HG03095 (cell line): ENCODE measurements around the gene P2RX7.

Source experiments
- ATAC-seq: cut with Tn5 transposase; IDR thresholded peaks from one replicate; pipeline ENCODE4 v1.9.1; 2021; ENCODE audit warnings: moderate library complexity; ENCODE audit not compliant: unreplicated experiment

P2RX7 gene

DNA sequence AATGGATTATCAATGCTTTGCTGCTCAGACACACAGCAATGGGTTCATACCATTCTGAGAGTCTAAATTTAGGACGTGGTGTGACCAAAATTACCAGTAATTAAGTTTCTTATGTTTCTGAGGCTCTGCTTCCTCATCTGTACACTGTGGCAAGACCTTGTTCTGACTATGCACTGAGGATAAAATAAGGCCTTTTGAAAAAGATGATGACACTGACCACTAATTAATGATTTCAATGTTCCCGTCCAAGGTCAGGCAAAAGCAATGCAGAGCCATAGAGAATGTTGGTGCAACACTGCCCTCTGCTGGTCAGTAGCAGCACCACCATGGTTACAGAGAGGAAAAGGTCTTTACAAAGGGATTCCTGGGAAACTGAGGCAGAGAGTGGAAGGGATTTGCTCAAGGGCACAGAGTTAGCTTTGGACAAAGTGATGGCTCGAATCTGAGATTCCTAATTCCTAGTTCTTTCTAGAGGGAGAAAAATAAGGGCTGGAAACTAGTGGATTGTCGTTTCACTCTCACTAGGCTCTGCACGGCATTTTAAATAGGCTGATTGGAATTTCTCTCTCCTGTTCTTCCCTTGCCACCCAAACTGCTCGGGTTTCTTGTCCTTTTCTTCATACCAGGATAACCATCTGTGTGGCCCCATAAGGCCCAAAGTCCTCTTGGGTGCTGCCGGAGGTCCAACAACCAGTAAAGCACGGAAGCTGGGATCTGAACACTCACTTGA lies 22.3 kb upstream of the P2RX7 start:
- peak; percentile 73 for ATAC-seq

DNA sequence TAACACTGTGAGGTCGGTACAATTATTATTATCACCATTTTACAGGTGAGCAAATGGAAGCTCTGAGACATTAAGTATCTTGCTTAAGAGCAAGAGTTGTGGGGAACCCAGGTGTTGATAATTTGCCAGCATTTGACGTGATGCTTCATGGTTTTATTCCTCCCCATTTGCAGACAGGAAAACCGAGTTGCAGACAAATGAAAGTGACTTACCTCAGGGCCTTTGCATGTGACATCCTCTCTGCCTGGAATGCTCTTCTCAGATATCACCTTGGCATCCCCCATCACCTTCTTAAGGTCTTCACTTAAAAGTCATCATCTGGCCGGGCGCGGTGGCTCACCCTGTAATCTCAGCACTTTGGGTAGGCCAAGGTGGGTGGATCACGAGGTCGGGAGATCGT lies 21.0 kb upstream of the P2RX7 start:
- ATAC-seq, result no peak

DNA sequence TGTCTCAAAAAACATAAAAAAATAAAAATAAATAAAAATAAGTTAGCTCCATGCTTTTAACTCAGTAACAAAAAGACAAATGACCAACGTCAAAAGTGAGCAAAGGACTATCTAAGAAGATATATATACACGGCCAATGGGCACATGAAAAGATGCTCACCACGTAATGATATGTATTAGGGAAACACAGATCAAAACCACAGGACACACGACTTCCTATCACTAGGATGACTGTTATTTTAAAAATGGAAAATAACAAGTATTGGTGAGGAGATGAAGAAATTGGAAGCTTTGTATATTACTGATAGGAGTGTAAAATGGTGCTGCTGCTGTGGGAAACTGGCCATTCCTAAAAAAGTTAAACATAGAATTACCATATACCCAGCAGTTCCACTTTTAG lies 20.2 kb upstream of the P2RX7 start:
- no peak for ATAC-seq

DNA sequence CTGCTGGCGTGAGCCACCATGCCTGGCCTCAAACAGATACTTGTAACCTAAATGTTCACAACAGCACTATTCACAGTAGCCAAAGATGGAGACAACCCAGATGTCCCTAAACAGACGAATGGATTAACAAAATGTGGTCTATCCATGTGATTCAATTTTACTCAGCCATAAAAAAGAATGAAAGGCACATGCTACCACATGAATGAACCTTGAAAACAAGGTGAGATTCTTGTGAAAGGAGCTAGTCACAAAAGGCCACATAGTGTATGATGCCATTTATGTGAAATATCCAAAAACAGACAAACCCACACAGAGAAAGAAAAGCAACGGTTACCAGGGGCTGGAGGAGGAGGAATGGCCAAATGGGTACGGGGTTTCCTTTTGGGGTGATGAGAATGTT lies 19.6 kb upstream of the P2RX7 start:
- ATAC-seq, result no peak

DNA sequence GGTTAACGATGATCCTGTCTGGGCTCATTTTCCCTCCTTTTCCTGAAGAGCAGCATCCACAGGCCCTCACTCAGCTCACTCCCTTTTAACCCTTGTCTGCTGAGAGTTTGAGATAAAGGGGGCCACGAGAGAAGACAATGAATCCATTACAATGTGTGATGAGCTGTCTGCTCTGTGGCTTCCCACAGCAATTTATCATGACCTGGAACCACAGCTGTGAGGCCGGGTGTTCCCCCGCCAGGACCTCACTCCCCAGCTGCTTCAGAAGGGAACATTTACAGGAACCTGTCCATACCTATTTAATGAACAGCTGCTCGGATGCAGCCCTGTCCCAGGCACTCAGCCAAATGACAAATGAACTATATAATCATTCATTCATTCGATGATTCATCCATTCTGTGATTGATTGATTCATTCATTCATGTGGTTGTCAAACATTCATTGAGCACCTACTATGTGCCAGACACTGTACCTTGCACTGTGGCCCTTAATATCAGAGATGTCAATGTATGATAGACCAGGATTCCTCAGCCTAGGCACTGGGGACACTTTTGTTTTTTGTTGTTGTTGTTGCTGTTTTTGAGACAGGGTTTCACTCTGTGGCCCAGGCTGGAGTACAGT lies 18.5 kb upstream of the P2RX7 start:
- no peak for ATAC-seq

DNA sequence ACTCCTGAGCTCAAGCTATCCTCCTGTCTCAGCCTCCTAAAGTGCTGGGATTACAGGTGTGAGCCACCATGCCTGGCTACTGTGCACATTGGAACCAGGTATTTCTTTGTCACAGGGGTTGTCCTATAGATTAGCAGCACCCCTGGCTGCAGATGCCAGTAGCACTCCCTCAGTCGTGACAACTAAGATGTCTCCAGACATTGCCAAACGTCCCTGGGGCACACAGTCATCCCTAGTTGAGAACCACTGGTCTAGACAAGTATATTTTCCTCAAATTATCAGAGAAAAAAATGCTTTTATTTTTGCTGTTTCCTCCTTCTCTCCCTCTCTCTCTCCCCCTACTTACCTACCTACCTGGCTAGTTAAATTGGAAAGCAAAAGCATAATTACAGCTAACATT lies 17.9 kb upstream of the P2RX7 start:
- no peak for ATAC-seq

DNA sequence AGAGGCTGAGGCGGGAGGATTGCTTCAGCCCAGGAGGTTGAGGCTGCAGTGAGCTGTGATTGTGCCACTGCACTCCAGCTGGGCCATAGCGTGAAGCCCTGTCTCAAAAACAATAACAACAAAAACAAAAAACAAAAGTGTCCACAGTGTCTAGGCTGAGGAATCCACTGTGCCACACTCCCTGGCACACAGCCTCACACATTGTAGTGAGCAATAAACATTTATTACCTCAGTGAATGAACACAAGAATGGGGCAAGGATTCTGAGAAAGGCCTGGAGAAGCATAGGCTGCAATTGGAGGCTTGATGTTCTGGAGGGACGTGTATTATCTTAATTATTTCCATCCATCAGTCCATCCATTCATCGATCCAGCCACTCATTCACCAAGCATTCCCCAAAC lies 17.1 kb upstream of the P2RX7 start:
- no peak for ATAC-seq

DNA sequence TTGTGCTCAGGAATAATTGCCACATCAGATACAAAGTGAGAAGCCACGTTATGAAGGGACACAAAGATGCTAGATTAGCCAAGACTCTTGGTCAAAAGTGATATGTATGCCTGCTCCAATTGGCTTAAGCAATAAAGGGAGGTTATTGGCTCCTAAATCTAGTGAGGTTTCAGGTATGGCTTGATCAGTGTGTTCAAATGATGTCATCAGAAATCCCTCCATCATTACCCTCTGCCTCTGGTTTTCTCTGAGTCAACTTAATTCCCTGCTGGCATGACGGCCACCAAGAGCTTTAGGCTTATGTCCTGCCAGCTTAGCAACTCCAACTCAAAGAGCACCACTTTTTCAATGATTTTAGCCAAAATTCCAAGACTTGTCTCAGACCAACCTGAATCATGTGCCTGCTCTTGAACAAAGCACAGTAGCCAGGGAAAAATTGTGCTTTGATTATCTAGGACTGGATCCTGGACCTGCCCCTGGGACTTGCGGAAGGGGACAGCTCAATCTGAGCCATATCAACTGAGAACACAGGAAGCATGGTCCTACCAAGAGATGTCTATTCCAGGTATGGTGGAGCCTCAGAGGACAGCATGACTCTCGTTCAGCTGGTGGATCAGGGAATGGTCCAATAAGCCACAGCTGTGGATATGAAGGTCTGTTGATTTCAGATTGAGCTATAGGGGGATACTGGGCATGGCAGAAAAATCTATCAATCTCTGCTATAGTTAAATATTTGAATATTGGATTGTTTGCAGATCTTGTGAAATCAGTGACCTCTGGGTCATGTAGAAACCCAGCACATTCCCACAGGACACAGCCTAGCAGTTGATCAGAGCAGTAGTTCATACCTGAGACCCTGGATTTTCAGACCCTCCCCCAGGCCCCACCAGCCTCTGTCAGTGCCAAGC lies 16.1 kb upstream of the P2RX7 start:
- ATAC-seq, result no peak

DNA sequence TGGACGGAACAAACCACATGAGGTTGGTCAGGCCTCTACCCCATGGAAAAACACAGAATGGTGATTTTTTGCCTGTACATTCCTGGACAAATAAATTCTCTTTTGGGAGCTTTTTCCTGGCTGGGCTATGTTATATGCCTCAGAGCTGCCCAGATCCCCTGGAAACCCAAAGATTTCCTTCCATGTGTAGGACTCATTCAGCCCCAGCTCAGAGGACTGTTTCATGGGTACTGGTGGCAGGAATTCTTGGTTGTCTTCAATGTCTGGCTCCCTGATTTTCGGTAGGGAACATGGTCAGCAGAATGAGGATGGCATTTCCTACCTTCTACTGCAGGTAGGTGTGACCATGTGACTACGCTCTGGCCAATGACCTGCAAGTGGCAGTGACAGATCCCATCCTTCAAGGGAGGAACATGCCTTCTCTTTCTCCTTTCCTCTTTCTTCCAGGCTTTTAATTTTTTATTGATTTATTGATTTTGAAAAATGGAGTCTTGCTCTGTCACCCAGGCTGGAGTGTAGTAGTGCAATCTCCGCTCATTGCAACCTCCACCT lies 15.4 kb upstream of the P2RX7 start:
- ATAC-seq, result no peak

DNA sequence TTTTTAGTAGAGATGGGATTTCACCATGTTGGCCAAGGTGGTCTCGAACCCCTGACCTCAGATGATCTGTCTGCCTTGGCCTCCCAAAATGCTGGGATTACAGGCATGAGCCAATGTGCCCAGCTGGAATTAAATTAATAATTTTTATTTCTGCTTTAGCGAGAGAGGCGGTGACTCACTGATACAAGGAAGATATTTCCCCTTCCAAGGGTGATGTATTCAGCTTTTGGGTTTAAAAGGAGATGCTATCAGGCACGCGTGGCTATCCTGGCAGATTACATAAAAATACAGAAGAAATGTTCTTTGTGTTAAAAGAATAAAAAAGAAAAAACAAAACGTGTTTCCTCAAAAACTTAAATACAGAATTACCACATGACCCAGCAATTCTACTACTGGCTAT lies 12.4 kb upstream of the P2RX7 start:
- no peak for ATAC-seq

DNA sequence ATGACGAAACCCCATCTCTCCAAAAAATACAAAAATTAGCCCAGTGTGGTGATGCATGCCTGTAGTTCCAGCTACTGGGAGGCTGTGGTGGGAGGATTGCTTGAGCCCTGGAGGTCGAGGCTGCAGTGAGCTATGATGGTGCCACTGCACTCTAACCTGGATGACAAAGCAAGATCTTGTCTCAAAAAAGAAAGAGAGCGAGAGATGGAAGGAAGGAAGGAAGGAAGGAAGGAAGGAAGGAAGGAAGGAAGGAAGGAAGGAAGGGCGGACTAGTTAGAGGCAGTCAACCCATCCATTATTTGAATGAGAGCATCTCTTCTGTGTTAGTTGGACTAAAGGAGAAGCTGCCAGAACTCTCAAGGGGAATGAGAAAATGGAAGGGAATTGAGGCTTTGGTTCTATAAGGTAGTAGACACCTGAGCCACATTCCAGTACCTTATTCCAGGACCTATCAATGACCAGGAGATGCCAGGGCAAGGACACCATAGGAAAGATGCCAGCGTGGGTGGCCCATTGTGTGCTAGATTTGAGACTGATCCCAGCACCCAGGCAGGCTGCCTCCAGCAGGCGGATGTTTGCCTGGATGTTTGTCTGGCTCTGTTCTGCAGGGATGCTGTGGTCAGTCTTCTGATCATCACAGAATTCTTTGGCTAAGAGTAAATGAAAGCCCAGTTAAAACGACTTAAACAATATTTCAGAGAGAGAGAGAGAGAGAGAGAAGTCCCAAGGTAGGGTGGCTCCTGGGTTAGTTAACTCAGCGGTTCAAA lies 11.5 kb upstream of the P2RX7 start:
- ATAC-seq, result no peak

DNA sequence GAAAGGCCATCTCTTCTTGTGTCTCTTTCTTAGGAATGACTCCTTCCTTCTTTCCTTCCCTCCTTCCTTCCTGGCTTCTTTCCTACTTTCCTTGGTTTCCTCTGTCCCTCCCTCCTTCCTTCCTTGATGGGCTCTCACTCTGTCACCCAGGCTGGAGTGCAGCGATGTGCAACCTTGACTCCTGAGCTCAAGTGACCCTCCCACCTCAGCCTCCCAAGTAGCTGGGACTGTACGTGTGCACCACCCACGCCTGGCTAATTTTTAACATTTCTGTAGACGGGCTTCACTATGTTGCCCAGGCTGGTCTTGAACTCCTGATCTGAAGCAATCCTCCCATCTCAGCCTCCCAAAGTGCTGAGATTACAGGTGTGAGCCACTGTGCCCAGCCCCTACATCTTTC lies 10.9 kb upstream of the P2RX7 start:
- no peak for ATAC-seq

DNA sequence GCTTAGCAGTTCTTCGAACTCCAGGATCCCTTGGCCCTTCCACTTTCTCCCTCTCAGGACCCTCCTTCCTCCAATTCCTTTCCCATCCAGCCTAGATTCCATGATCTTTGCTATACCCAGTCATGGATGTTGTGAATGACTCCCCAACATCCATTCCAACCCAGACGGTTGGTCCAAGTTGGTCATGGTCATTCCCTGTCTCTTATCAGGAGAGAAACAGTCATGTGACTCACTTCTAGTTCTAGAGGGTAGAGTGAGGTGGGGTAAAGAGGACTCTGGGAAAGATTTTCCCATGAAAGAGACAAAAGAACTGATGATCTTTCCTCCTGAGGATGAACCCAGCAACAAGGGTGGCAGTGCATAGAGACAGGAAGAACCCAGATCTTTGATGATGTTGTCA lies 9.2 kb upstream of the P2RX7 start:
- no peak for ATAC-seq

DNA sequence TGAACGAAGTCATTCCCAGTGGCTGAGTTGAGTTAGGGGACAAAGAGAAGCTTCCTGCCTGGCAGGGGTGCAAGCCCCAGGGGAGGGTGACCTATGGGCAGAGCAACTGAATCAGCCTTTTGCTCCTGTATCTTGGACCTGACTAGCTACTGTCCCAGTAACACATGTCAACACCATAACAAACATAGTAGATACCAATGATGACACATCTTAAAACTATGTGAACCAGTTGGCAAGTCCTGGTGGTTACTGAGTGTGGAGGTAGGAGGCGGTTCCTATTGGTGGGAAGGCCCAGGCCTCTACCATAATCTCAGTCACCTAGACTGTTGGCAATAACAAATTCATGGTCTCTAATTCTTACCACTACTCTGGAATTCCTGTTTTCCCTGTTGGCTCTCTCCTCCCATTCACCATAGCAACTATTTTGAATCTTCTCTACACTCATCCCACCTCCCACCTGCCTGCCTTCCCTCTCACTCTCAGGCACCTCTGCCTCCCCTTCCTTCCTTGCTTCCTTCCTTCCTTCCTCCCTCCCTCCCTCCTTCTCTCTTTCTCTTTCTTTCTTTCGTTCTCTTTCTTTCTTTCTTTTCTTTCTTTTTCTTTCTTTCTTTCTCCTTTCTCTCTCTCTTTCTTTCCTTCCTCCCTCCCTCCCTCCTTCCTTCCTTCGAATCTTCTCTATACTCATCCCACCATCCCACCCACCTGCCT lies 8.1 kb upstream of the P2RX7 start:
- ATAC-seq, result no peak

DNA sequence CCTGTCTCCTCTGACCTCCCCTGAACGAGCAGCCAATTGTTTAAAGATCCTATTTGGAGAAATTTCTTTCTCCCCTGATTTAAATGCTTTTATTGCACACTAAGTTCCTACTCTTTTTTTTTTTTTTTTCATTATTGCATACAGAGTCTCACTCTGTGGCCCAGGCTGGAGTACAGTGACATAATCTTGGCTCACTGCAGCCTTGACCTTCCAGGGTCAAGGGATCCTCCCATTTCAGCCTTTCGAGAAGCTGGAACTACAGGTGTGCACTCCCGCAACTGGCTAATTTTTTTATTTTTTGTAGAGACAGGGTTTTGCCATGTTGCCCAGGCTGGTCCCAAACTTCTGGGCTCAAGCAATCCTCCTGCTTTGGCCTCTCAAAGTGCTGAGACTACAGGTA lies 5.2 kb upstream of the P2RX7 start:
- ATAC-seq, result no peak

DNA sequence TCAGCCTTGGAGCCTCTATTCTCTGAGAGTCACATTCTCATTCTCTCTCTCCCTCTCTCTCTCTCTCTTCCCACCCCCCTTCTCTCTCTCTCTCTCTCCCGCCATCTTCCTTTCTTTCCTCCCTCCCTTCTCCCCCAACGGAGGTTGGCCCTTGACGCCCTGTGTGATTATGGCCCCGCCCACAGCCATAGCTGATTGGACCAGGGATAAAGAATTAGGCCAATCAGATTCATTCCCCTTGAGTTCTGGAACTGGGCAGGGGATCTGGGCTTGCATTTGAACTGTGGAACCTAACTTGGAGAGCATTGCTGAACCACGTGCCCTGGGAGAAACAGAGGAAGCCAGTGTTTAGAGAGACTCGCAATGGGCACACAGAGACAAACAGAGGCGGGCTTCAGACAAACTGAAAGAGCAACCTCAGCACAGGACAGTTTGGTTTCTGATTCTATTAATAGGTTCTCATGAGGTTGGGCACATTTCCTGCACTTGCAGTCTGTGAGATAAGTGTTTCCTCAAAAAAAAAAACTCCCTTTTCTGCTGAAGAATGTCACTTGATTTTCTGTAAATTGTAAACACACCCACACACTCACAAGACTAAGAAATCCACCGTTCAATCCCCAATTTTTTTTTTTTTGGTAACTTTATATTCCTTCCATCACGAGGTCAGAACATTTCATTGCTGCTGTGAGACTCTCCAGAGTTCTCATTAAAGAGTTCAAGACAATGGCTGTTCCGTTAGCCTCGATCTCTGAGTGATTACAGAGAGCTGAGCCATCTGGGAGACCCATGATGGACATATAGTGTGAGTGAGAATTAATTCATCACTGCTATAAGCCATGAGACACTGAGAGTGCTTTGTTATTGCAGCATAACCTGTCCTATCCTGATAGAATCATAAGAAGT lies 3.5 kb upstream of the P2RX7 start:
- peak; percentile 72 for ATAC-seq

DNA sequence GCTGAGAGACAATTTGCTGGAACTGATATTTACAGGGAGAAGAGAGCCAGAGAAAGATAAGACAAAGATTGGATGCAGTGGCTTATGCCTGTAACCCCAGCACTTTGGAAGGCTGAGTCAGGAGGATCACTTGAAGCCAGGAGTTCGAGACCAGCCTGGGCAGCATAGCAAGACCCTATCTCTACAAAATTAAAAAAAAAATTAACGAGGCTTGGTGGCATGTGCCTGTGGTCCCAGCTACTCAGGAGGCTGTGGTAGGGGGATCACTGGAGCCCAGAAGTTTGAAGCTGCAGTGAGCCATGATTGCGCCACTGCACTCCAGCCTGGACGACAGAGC lies 2.9 kb upstream of the P2RX7 start:
- ATAC-seq, result no peak

DNA sequence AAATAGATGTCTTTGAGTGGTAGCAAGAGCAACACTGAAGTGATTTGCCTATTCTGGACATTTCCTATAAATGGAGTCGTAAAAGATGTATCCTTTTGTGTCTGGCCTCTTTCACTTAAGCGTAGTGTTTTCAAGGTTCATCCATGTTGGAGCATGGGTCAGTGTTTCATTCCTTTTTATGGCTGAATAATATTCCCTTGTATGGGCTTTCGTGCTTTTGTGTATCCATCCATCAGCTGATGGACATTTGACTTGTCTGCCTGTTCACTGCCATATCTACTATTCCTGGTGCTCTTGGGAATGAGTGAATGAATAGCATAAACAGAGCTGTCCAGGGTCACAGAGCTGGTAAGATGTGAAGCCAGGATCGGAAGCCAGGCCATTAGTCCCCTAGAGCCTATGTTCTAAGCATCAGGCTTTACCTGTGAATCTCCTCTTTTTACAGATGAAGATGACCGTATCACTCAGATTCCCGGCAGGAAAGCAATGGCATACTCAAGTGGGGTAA lies 1.8 kb upstream of the P2RX7 start:
- no peak for ATAC-seq

DNA sequence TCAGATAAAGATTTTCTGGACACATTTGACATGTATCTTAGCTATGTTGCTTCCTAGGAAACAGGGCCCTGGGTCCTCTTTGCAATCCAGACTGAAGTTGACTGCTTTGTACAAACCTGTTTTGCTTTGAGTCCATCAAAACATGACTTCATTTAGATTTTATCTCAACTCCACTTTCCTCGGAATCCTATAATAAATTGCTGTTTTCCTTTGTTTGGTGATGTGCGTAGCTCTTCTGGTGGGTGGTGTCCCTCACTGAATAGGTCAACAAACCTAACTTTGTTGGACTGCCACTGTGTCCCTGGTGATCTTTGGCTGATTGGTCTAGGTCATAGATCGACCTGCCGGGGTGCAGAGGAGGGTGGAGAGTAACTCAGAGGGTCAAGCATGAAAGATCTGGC lies 735 bp upstream of the P2RX7 start:
- no peak for ATAC-seq
